HCT116 (cell line): ENCODE measurements around the gene FAM120A. TPM values are rescaled to one million over a fixed set of nuclear protein-coding genes. Genes with fewer than 3 reads are reported as not detected.
"Not testable (repeated sequence)": the region's sequence is repeated elsewhere in the genome, so short reads cannot be mapped to it uniquely, and the experiment has no call there.

Experiments used
- ATAC-seq: fragments of 200-7000 bp; cut with Tn5 transposase; 2 replicates; pipeline ENCODE4 v1.9.1; 2020; ENCODE audit warnings: mild to moderate bottlenecking, moderate library complexity
- BruUV-seq: library from RNA; stranded (reverse); fragments of 400-500 nt; replicated peaks from 2 replicates; lab custom pipeline; 2021; lab: Mats Ljungman, UMichigan
- CTCF ChIA-PET: fragments of 300-600 bp; sonication (Branson Sonifier 250); formaldehyde crosslinking; loops from one replicate; lab custom pipeline; 2021; ENCODE audit warnings: antibody characterized with exemption; lab: Charles Lee
- POLR2A ChIA-PET: fragments of 300-600, 350-600 bp; sonication (Branson Sonifier 250); formaldehyde crosslinking; loops from one replicate; lab custom pipeline; 2021; ENCODE audit warnings: antibody characterized with exemption; lab: Charles Lee
- RAD21 ChIA-PET, 2 experiments: fragments of 300-600 bp; sonication (Branson Sonifier 250); formaldehyde crosslinking; loops; one replicate each; lab custom pipeline; 2023; ENCODE audit warnings: low total read pairs in 2 of 2; ENCODE audit not compliant: uncharacterized antibody in 2 of 2, unreplicated experiment in 2 of 2, low non-redundant PET in 1 of 2; lab: Charles Lee
- DNase-seq: peaks from one replicate; pipeline ENCODE4 v3.0.0-alpha.2; 2010; ENCODE audit warnings: low read depth, low spot score
- H2AFZ ChIP-seq: fragments of 200-600 bp; shearing (Covaris generic), sonication (generic); 2 replicates; pipeline ENCODE4 v1.6.1; 2017; ENCODE audit warnings: low read depth, mixed run types, mixed read lengths, antibody characterized with exemption, low read length; ENCODE audit not compliant: poor library complexity, severe bottlenecking
- H3K27ac ChIP-seq: 2 replicates; pipeline ENCODE4 v1.5.1; 2012; ENCODE audit warnings: low read depth, low read length
- H3K27me3 ChIP-seq: fragments of 200-600 bp; sonication (generic); 2 replicates; pipeline ENCODE4 v1.6.1; 2016; ENCODE audit warnings: mixed run types, low read length, mixed read lengths; ENCODE audit not compliant: insufficient read depth
- H3K36me3 ChIP-seq, 2 experiments: fragments of 200-500 bp in 1 of 2; fragments of 200-600 bp in 1 of 2; sonication (Bioruptor generic) in 1 of 2; sonication (generic) in 1 of 2; 2 replicates each; pipeline versions ENCODE4 v1.5.1 to v1.6.1; 2014 to 2016; ENCODE audit warnings: low read length in 2 of 2, inconsistent platforms in 1 of 2, mixed read lengths in 1 of 2, mixed run types in 1 of 2; ENCODE audit not compliant: insufficient read depth in 2 of 2, control insufficient read depth in 1 of 2
- H3K4me1 ChIP-seq, 2 experiments: fragments of 200-600 bp in 1 of 2; sonication (generic) in 1 of 2; 2 replicates each; pipeline versions ENCODE4 v1.5.1 to v1.6.1; 2012 to 2017; ENCODE audit warnings: low read length in 2 of 2, inconsistent platforms in 1 of 2, mild to moderate bottlenecking in 1 of 2, mixed read lengths in 1 of 2, mixed run types in 1 of 2, moderate library complexity in 1 of 2; ENCODE audit not compliant: insufficient read depth in 2 of 2, control insufficient read depth in 1 of 2
- H3K4me2 ChIP-seq: fragments of 200-600 bp; sonication (generic); 2 replicates; pipeline ENCODE4 v1.6.1; 2017; ENCODE audit warnings: mixed run types, low read length, mixed read lengths
- H3K4me3 ChIP-seq, 2 experiments: fragments of 200-600 bp in 1 of 2; sonication (generic) in 1 of 2; replicated peaks in 1 of 2; 2 replicates each; pipeline ENCODE4 v1.5.1; 2011 to 2016; ENCODE audit warnings: low read length in 2 of 2, control low read depth in 1 of 2, low read depth in 1 of 2, mild to moderate bottlenecking in 1 of 2, mixed read lengths in 1 of 2, mixed run types in 1 of 2
- H3K79me2 ChIP-seq: fragments of 200-600 bp; sonication (generic); 2 replicates; pipeline ENCODE4 v1.6.1; 2017; ENCODE audit warnings: mild to moderate bottlenecking, mixed run types, low read length, moderate library complexity, mixed read lengths; ENCODE audit not compliant: insufficient read depth
- H3K9ac ChIP-seq: fragments of 200-600 bp; sonication (generic); 2 replicates; pipeline ENCODE4 v1.6.1; 2016; ENCODE audit warnings: low read length, mixed read lengths
- H3K9me2 ChIP-seq: fragments of 200-600 bp; sonication (generic), shearing (Covaris generic); 2 replicates; pipeline ENCODE4 v1.6.1; 2017; ENCODE audit warnings: mixed run types, mild to moderate bottlenecking, moderate library complexity; ENCODE audit not compliant: insufficient read depth
- H3K9me3 ChIP-seq, 2 experiments: fragments of 200-500 bp in 1 of 2; fragments of 200-600 bp in 1 of 2; sonication (Bioruptor generic) in 1 of 2; sonication (generic) in 1 of 2; 2 replicates each; pipeline ENCODE4 v1.6.1; 2014 to 2017; ENCODE audit warnings: low read length in 2 of 2, mixed read lengths in 2 of 2, inconsistent platforms in 1 of 2, low read depth in 1 of 2, mild to moderate bottlenecking in 1 of 2, mixed run types in 1 of 2, moderate library complexity in 1 of 2; ENCODE audit not compliant: control insufficient read depth in 1 of 2, insufficient read depth in 1 of 2
- H4K20me1 ChIP-seq: fragments of 200-600 bp; sonication (generic), shearing (Covaris generic); 2 replicates; pipeline ENCODE4 v1.6.1; 2017; ENCODE audit warnings: mixed run types, mild to moderate bottlenecking, moderate library complexity; ENCODE audit not compliant: insufficient read depth
- CBX3 ChIP-seq: IDR thresholded peaks from 2 replicates; pipeline ENCODE4 v1.6.1; 2012; ENCODE audit warnings: low read depth
- CTCF ChIP-seq, 3 experiments: fragments of 200-600 bp in 1 of 3; sonication (generic) in 1 of 3; IDR thresholded peaks in 2 of 3; conservative IDR thresholded peaks in 1 of 3; 2 replicates each; pipeline ENCODE4 v1.5.1; 2012 to 2017; ENCODE audit warnings: low read depth in 2 of 3, low read length in 2 of 3, antibody characterized with exemption in 1 of 3, borderline replicate concordance in 1 of 3, control low read depth in 1 of 3, mild to moderate bottlenecking in 1 of 3, mixed read lengths in 1 of 3, mixed run types in 1 of 3, moderate library complexity in 1 of 3; ENCODE audit not compliant: insufficient read depth in 1 of 3
- SIN3A ChIP-seq: IDR thresholded peaks from 2 replicates; pipeline ENCODE4 v1.6.1; 2012; ENCODE audit warnings: low read depth
- TCF7L2 ChIP-seq: IDR thresholded peaks from 2 replicates; pipeline ENCODE4 v1.7.0; 2011; ENCODE audit warnings: borderline replicate concordance, inconsistent platforms; ENCODE audit not compliant: insufficient read depth, insufficient read length; ENCODE audit errors: extremely low read depth
- ZFX ChIP-seq: fragments of 450-650 bp; IDR thresholded peaks from 2 replicates; pipeline ENCODE4 v1.6.1; 2017
- ZNF274 ChIP-seq: fragments of 200-500 bp; sonication (Bioruptor generic); IDR thresholded peaks from 2 replicates; pipeline ENCODE4 v1.6.1; 2014; ENCODE audit warnings: mild to moderate bottlenecking, low read depth, low read length, inconsistent platforms
- intact Hi-C: fragments of 100-400 bp; cut with micrococcal nuclease; formaldehyde crosslinking; loops from 2 replicates; pipeline ENCODE4 v1.10.0; 2022
- total RNA-seq: library from RNA; stranded (reverse); gene quantifications from one replicate; pipeline ENCODE4 v1.2.1, GENCODE V29; 2021; ENCODE audit not compliant: unreplicated experiment

FAM120A gene
- total RNA-seq, 1 experiment from 2014 or later = 122 TPM

- Histone ChIP-seq H3K9me2 (no peaks in the 10 kb centered on the region), H3K4me2 (no peak overlapping the region), H3K79me2 (peaks cover 90% of the 10 kb centered on the region), H3K27me3 (no peaks in the 10 kb centered on the region), H3K36me3 (no peaks in the 10 kb centered on the region), H3K4me1 (no peaks in the 10 kb centered on the region; a peak in 1 of 4 replicates), H2AFZ (no peak overlapping the region), H4K20me1 (peaks cover 4% of the 10 kb centered on the region; the same call in 1 of the 2 replicates), H3K27ac (no peak overlapping the region), H3K9ac (no peak overlapping the region), H3K9me3 (no peaks in the 10 kb centered on the region), H3K4me3 (no peak overlapping the region)
- ChIA-PET CTCF (no interaction called here), POLR2A (no interaction called here), RAD21 (no interaction called here)
- no TSS peak for BruUV-seq
- no peak for ATAC-seq
- intact Hi-C loops = no loop called here
- TF ChIP-seq ZFX = no peak
- no peak for TF ChIP-seq CBX3
- no peak for TF ChIP-seq CTCF (IDR thresholded peaks at IDR 0.05 in 2 of 3, conservative IDR thresholded peaks at IDR 0.05 in 1 of 3; ENCODE audit: borderline replicate concordance in 1 of 3, insufficient read depth in 1 of 3, low read depth in 2 of 3, low read length in 2 of 3)
- no peak for TF ChIP-seq TCF7L2
- TF ChIP-seq ZNF274 = no peak
- TF ChIP-seq SIN3A = no peak
- DNase-seq = no peak
Observed at GRCh38 chr9:93510041-93510440, 58.6 kb downstream of the FAM120A start.

DNA sequence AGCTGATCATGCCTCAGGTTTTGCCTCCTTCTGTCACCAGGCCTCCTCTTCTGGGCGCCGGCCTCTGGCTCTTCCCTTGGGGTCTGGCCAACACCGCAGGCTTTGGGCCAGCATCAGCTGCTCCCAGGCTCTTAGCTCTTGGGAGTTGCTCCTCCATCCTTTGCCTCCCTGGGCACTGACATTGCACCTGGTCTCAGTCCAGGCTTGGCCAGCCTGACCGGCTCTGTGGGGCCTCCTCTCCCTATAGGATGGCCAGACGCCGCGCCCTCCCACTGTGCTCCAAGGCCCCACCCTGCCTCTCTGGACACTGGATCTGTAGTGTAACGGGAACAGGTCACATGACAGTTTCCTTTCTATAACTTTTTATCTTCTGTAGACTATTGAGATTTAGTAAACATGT is 59.7 kb downstream of the FAM120A start:
- H2AFZ ChIP-seq, H3K27me3 ChIP-seq, H3K9me3 ChIP-seq, H3K4me2 ChIP-seq, DNase-seq, BruUV-seq, H3K27ac ChIP-seq, H3K36me3 ChIP-seq, H4K20me1 ChIP-seq, H3K9ac ChIP-seq, RAD21 ChIA-PET, H3K4me3 ChIP-seq, CTCF ChIA-PET, intact Hi-C loops, H3K9me2 ChIP-seq, POLR2A ChIA-PET, H3K4me1 ChIP-seq: not testable (repeated sequence)
- peak; percentile 54 for ATAC-seq
- H3K79me2 ChIP-seq = peaks cover 78% of the 10 kb centered on the region

DNA sequence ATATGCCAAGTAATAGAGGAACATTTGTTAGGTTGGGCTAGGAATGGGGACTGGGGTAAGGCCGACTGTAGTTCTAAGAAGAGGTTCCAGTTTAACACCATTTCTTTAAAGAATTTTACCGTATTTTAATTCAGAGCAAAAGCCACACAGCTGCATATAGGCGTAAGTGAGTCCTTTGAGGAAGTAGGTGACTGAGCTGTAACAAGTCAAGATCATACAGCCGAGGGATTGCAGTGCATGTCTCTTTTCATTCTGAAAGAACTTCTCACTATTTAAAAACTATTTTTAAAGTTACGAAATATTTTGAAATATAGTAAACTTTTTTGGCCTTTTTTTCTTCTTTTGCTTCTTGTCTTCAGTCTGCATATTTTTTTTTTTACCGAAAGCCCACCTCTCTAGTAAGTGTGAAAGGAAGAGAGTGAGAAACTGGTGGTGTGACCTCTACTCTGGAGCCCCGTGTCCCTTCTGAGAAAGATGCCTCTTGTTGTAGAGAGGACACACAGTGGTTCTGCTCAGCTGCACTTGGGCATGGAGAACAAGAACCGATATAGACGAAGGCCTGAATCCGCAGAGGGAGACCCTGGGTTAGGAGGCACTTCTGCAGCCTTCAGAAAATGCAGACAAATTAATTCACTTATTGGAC is 60.8 kb downstream of the FAM120A start:
- H3K4me2 ChIP-seq, H3K9me2 ChIP-seq, H3K36me3 ChIP-seq, DNase-seq, RAD21 ChIA-PET, H2AFZ ChIP-seq, H3K4me1 ChIP-seq, CTCF ChIA-PET, ATAC-seq, H3K27me3 ChIP-seq, BruUV-seq, H3K4me3 ChIP-seq, intact Hi-C loops, H3K9me3 ChIP-seq, H3K27ac ChIP-seq, H3K9ac ChIP-seq, H4K20me1 ChIP-seq, POLR2A ChIA-PET: not testable (repeated sequence)
- H3K79me2 ChIP-seq = peaks cover 76% of the 10 kb centered on the region
